T-helper 1 cell (primary cell): ENCODE data around the gene PGGHG.

Experiments used
- DNase-seq, 5 donors: peaks; one replicate each; pipeline ENCODE4 v3.0.0-alpha.2; 2012 to 2020
- total RNA-seq, 4 donors: gene quantifications; one replicate each; lab custom pipeline; 2026; lab: John Stamatoyannopoulos, UW

PGGHG gene
- 432 to 994 (median 668) reads per million in 4 donors for total RNA-seq

DNA sequence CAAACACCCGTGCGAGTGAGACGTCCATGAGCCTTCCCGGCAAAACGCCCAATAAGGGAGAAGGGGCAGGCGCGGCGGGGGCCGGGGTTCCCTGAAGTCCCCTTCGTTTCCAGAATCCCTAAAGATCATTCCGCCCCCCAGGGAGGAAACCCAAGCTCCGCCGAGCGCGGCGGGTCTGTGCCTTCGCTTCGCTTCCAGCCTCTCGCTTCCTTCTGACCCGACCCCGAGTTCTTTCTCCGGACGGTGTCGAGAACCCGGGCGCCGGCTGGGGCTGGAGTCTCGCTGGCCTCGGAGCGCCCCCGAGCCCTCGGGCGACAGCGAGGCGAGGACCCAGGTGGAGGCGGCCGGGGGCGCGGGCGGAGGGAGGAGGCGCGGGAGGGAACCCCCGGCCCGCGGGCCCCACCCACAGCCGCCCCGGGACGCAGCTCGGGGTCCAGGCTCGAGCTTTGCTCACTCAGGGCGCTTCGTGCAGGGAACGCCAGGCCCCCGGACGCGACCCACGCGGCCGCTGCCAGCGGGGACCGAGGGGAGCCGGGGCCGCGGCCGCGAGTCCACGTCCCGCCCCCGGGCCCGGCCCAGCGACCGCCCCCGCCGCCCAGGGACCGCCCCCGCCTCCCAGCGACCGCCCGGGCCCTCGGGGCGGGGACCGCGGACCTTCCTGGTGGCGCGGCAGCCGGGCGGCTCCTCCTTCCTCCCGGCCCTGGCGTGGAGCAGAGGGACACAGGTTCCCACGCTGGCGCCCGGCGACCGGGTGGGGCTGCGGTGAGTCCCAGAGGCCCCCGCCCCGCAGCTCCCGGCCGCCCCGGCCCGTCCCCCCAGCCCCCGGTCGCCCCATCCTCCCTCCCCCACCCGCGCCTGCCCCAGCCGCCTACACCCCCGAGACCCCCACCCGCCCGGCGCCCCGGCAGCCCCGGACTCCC is at the start of gene PGGHG:
TSS of gene PGGHG (plus strand) at position 649 of the 920 bp plus-strand sequence. CDS start 691 bp downstream, outside the sequence.
- DNase-seq: peak in 4 of 5 donors; percentile 41 to 69 (median 52)

DNA sequence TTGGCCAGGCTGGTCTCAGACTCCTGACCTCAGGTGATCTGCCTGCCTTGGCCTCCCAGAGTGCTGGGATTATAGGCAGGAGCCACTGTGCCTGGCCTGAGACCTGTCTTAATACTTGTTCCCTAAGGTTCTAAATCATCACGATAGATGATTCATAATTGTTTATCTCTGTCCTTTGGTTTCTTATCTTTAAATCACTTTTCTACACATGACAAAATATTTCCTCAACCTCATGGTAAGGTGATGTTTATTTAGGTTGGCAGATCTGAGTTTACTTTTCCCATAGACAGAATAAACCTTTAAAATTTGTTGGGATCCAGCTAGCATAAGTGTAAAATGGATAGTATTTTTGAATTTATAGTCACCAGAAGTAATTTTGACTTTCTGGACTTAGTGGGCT is 48.6 kb upstream of the PGGHG start:
- DNase-seq: no peak

DNA sequence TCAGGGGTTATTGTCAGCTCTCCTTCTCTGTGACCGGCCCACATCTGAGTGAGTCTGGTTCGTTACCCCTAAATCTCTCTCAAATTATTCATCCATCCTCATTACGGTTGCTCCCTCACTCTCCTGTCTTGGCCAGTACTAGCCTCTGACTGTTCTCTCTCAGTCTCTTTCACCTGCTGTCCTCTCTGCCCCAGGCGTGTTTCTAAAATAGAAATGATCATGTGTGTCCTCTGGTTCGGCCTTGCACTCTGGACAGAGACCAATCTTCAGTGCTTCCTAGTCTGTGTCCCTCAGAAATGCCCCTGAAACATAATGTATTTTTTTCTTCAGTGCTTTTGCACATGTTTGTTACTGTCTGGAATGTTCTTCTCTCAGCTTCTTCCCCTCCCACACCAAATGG is 47.3 kb upstream of the PGGHG start:
- DNase-seq: no peak

DNA sequence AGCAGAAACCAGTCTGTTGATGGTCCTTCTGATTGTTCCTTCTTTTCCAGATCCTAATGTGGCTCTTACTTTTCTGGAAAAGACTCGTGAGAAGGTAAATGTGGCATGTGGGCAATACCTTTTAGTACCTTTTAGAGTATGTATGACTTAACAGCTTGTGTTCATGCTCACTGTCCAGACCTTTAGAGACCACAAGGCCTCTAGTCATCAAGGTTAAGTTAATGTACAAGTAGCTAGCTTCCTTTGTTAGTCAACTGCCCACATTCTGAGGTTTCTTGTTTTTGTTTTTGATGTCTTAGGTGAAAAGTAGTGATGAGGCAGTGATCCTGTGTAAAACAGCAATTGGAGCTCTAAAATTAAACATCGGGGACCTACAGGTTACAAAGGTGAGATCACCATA is 44.5 kb upstream of the PGGHG start:
- DNase-seq: no peak

DNA sequence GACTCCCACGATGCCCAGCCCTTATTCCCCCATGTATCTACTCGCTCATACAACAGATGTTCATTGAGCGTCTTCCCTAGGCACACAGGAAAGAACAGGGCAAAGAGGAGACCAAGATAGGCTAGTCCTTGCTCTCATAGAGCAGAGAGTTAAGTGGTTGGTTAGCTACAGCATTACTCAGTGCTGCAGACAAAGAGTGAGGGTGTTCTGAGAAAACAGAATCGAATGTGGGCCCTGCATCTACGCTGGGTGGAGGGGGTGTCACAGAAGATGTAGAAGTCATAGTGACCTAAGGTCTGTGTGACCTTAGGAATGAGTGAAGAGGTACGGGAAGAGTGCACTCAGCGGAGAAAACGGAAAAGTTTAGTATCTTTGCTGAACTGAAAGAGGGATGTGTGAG is 39.9 kb upstream of the PGGHG start:
- no peak for DNase-seq

DNA sequence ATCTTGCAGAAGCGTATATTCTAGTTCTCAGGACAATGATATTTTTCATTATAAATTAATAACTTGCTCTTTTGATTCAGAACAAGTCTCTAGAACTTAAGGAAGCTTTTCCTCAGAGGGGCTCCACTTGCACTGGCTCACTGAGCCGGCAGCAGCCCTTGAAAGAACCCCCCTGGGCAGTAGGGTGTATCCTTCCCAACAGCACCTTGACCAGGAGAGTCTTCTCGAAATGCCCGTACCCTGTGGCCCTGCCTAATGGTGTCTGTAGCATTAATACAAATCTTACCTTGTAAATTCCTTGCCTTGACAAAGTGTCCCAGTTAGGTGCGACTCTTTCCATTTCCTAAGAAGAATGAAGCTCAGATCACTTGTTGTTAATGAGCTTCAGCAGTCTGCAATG is 38.7 kb upstream of the PGGHG start:
- no peak for DNase-seq

DNA sequence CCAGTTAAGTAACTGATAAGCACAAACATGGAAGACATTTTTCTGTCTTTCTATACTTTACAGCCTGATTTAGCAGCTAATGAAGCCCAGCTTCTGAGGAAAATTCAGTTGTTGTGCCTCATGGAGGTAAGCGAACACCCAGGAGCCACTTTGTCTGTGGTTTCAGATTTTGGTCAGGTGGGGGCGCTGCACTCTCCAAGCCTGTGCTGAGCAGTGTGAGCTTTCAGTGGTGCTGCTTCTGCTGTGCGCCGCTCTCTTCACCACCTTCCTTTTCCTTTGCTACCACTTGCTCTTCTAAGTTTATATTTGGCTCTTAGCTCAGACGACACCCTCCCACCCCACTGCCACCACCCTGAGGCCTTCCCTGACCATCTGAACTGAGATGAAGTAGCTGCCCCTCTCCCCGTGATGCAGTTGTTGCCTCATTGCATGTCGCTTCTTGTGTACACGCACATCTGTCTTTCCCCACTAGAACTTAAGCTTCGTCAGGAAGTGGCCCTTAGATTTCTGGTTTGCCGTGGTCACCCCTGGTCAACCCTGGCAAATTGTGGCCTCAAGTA is 38.1 kb upstream of the PGGHG start:
- peak; percentile 46 to 76 (median 70) for DNase-seq

DNA sequence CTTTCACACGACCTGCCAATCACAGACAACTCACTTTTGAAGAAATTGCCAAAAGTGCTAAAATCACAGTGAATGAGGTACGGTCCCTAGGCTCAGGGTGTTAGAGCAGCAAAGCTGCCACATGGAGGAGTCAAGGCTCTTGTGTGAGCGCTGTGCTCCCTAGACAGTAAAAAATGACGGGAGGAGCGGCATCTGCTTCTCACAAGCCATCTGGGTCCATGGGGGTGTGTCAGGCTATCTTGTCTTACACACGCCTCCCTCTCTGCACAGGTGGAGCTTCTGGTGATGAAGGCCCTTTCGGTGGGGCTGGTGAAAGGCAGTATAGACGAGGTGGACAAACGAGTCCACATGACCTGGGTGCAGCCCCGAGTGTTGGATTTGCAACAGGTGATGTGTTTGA is 37.4 kb upstream of the PGGHG start:
- DNase-seq: no peak

DNA sequence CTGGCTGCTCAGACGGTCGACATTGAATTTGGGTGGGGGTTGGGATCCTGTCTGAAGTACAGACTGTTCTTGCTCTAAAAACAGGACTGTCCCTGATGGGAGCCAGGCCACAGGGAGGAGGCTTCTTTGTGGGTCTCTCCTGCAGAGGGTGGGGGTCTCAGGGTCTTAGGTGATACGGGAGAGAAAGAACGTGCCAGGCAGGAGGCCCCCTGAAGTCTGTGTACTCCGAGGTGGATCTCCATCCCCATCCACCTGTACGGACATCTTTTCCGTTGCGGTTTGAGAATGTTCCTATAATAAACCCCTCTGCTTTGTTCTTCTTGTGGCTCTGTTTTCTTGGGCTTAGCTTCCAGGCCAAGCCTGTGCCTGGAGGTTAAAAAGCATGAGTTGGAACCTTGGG is 36.3 kb upstream of the PGGHG start:
- DNase-seq: no peak

DNA sequence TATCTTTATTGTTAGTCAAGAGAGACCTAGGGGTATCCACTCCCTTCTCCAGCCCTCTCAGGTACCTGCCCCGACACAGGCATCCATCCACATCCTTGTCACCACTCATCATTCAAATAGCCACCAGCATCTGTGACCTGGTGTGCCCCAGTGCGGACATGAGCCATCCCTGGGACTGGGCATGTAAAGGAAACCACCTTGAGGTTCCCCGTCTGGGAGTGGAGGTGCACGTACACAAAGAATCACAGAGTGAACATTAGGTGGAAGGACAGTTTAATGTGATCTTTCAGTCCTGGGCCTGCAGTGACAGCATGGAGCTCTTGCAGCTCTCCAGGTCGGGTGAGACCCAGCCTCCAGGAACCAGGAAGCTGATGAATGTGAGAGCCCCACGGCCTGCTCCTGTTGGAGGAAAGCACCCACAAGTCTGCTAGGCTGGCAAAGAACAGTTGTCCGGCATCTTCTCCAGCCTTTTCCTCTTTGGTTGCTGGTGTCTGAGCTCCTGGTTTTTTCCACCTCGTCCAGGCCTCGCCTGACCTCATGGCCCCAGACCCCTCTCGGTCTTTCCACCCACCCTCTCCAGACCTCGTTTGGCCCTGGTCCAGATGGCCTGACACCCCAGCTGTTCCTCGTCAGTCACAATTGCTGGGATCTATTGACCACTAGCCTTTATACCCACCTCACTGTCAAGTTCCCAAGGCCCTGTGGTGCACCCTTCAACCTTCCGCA is 35.6 kb upstream of the PGGHG start:
- DNase-seq: no peak

DNA sequence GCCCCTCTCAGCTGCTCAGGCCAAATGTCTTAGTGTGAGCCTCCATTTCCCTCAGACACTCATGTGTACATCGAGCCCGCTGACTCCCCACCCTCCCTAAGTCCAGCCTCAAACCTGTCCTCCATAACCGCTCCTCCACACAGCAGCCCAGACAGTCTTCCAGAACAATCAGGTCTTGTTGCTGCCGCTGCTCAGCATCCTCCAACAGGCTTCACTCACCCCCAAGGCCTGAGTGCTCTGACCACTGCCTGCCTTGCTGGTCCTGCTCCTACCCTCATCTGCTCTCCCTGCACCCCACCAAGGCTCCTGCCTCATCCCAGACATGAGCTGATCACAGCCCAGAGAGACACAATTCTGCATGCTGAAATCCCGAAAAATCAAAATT is 35.0 kb upstream of the PGGHG start:
- no peak for DNase-seq

DNA sequence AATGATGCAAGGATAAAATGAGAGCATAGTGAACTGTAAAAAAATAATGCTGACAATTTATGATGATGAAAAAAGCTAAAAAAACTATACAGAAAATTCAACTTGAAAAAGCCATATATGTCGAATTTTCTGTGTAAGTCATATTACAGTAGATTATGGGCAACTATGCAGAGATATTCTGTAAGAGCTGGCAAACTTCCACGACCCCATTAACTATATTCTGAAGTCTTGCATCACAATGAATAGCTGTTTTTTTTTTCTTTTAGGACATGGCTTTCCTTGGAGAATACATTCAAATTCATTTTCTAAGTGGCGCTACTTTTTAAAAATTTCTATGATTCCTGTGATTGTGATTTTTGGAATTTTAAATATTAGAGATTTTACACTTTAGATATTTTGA is 33.8 kb upstream of the PGGHG start:
- DNase-seq: no peak

DNA sequence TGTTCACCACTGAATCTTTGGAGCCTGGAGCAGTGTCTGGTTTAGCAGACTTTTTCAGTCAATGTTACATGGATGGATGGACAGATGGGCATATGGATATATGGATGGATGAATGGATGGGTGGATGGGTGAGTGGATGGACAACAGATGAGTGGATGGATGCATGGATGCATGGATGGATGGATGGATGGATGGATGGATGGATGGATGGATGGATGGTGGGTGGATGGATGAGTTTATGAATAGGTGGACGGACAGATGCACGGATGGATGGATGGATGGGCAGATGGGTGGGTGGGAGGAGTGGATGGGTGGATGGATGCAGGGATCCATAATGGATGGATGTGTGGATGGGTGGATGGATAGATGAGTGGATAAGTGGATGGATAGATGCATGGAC is 33.1 kb upstream of the PGGHG start:
- DNase-seq: no peak

DNA sequence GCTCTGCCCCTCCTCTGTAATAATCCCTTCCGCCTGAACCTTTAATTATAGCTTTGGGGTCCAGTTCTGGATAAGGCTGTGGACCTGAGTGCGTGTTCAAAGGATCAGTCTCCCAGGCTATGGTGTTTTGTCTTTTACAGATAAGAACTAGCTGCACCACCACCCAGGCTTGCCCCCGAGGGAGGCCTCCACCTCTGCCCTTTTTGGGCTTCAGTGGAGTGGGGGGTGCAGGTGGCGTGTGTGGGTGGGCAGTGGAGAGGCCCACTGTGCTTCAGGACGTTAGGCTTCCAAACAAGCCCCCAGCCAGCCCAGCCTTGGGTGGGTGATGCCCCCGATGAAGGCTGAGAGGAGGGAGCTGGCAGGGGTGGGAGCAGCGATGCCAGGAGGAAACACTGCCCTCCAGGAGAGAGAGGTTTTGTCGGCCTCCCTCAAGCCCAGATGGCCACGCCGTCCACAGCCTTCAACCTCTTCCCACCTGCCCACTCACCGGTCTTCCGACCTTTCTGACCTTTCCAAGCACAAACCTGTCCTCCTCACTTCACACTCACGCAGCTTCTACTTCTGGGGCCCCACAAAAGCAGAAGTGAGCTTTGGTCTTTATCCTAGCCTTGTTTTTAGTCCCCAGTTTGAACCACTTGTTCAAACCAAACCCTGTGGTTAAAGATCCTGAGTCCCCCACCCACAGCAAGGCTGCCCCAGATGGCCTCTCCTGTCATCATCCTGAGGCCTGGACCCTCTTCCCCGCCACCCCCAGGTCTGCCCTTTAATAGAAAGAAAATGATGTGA is 31.8 kb upstream of the PGGHG start:
- DNase-seq: no peak

DNA sequence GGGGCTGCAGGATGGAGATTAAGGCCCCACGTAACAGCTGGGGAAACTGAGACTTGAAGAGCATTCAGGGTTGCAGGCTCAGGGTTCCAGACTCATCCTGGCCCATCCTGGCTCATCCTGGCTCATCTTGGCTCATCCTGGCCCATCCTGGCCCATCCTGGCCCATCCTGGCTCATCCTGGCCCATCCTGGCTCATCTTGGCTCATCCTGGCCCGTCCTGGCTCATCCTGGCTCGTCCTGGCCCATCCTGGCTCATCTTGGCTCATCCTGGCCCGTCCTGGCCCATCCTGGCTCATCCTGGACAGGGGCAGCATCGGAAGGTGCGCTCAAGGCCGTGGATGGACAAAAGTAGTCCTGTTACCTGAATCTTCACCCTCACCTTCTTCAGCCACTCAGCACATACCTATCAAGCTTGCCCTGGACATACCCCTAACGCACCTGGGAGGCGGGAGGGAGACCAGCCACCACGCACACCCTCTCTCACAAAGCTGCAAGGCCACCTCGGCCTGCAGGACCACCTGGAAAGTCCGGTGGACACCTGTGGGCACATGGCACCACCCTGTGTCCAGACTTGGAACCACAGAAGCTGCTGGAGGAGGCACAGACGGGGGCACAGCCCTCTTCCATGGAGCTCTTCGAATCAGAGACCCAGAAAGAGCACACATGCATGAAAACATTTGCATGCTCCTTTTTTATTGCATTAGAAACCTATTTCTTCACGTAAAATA is 31.0 kb upstream of the PGGHG start:
- DNase-seq: no peak

DNA sequence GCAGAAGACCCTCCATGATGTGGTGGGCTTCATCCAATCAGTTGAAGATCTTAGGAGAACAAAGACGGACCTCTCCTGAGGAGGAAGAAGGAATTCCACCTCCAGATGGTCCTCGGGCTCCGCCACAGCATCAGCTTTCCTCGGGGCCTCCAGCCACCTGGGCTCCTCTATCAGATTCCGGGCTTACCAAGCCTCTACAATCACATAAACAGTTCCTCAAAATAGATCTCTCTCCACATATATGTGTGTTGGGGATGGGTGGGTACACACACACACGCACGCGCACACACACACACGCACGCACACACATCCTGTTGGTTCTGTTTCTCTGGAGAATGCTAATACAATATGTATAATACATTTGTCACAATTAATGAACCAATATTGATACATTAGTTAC is 29.5 kb upstream of the PGGHG start:
- DNase-seq: no peak

DNA sequence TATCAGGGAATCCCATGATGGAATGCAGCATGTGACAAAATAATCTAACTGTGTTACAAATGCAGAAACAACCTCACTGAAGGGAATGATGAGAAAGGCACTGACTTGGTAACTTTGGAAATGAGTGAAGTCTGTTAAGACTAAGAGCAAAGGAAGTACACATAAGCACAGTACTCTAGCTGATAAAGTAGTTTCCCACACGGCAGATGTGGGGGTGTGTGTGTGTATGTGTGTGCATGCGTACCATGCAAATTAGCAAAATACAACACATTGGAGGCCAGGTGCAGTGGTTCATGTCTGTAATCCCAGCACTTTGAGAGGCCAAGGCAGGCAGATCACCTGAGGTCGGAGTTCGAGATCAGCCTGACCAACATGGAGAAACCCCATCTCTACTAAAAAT is 27.3 kb upstream of the PGGHG start:
- DNase-seq: no peak

DNA sequence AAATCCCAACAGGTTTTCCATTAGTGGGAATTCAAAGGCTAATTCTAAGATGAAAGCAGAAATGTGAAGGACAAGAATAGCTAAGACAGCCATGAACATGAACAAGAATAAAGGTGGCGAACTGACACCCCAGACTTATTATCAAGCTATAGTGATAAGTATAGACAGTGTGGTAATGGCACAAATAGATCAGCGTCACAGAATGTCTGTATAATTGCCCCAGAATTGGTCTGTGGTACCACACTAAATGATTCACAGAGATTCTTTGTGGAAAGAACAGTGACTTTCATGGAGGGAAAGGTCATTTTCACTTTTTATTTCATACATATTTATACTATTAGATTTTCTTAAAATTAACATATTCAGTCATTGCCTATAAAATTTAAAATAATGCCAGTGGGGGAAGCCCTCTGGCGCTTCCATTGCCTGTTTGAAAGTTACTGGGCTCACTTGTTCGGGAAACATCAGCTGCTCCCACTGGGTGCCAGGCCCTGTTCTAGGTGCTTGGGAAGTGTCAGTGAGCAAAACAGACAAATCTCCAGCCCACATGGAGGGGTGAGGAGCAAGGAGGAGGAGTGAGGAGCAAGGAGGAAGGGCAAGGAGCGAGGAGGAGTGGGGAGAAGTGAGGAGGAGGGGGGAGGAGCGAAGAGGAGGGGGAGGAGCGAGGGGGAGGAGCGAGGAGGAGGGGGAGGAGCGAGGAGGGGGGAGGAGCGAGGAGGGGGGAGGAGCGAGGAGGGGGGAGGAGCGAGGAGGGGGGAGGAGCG is 22.1 kb upstream of the PGGHG start:
- no peak for DNase-seq

DNA sequence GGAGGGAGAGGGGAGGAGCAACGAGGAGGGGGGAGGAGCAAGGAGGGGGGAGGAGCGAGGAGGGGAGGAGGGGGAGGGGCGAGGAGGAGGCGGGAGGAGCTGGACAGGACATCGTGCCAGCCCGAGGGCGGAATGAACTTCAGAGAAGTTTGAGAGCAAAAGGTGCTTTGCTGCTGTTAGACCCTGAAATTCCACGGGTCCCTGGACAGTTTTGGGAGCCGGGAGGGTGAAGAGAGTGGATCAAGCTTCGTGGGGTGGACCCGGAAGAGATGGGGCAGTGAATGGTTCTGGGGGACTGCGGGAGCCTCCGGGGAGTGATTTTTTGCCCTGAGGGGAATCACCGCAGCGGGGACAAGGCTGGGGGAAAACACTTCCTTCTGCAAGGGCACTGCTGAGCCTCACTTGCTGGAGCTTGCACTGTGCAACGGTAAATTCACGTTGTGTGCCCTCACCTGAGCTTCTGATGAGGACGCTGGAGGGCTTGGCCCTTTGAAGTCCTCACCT is 21.4 kb upstream of the PGGHG start:
- peak in 4 of 5 donors; percentile 50 to 64 (median 54) for DNase-seq

DNA sequence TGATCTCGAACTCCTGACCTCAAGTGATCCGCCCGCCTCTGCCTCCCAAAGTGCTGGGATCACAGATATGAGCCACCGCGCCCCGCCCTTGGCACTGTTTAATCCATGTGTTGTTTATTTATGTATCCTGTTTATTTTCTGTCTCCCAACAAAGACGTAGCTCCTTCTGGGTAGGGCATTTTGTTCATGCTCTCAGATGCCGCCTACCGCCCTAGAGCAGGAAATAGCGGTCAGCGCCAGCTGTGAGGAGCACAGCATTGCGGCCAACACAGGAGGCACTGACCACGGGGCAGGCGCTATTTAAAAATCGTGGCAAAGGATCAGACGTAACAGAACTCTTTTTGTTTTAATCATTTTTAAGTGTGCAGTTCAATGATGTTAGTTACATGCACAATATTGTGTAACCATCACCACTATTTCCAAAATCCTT is 20.2 kb upstream of the PGGHG start:
- peak in 3 of 5 donors; percentile 33 to 90 (median 51) for DNase-seq
